Activated CD4-positive, alpha-beta T cell treated with anti-CD3 and anti-CD28 coated beads for 1 hour (primary cell): ENCODE results near the gene TMEM175.
"Not testable (repeated sequence)": the region's sequence is repeated elsewhere in the genome, so short reads cannot be mapped to it uniquely, and the experiment has no call there.

Experiments
- DNase-seq: peaks from one replicate; pipeline ENCODE4 v3.0.0-alpha.2; 2020

Gene TMEM175

GRCh38 chr4:993111-994029, 61.1 kb downstream of the TMEM175 start, which contains the start of gene SLC26A1:
SLC26A1 (minus strand) TSS chr4:993404; CDS start chr4:991703, 1,701 bp downstream.
- no peak for DNase-seq

- DNase-seq = no peak
Observed at GRCh38 chr4:995311-996026, 63.2 kb downstream of the TMEM175 start.

GRCh38 chr4:996030-996996, 64.1 kb downstream of the TMEM175 start:
- DNase-seq = no peak

DNA sequence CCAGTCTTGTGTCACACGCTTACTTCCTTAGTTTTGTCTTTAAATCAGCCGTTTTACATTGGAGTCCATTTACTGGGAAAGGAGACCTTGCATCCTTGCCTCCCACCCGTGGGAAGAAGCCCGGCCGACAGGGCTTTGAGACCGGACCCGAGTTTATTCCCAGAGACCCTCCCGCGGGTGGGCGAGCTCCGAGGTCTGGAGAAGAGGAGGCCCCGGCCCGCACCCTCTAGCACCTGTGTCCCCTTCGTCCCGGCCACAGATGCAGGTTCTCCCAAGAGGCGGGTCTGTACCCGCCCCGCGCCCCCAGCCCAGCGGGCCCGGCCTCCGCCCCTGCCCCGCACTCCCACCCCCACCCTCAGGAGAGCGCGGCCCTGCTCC, 64.7 kb downstream of the TMEM175 start:
- DNase-seq = no peak

DNA sequence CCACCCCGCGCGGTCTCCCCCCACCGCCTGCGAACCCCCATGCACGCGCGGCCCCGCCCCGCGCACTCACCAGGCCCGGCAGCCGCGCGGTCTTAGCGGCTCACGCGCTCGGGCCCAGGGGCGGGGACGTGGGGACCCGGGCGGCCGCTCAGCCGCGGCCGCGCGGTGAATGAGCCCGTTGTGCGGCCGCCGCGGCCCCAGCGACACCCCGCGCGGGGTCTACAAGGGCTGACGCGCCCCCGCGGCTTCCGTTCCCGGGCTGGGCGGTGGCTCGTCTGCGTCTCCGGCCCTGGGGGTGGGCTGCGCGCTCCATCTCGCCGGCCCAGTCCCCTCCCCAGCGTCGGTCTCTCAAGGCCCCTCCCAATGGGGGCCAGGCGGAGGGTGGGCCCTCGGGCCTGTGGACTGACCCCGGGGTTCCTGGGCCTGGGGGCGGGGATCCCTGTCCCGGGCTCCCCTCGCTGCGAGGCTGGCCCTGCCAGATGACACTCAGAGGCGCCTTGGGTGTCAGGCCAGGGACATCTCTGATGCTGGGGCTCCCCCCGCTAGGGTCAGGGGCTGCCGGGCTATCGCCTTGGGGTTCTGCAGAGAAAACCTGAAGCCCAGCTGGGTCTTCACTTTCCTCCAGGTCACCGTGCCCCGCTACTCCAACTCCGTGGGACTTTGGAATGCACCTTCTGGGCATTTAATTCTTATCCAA, 65.3 kb downstream of the TMEM175 start:
- DNase-seq = no peak

GRCh38 chr4:998096-998691, 65.9 kb downstream of the TMEM175 start:
- no peak for DNase-seq

GRCh38 chr4:999240-999863, 67.1 kb downstream of the TMEM175 start:
- not testable (repeated sequence) for DNase-seq

DNA sequence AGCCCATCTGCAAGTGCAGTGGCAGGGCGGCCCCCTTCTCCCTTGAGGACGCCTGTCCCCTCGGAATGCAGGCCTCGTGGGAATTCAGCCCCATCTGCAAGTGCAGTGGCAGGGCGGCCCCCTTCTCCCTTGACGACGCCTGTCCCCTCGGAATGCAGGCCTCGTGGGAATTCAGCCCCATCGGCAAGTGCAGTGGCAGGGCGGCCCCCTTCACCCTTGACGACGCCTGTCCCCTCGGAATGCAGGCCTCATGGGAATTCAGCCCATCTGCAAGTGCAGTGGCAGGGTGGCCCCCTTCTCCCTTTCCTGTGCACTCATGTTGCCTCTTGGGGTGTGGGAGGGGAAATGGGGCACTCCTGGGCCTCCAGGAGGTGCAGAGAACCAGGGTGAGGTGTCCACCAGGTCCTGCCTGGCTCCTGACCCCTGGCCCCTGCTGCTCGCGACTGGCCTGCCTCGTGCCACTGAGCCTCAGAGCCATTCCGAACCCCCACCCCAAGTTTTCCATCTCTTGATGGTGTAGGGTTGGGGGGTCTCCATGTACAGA, 67.7 kb downstream of the TMEM175 start:
- DNase-seq = no peak

GRCh38 chr4:1000686-1001260, 68.5 kb downstream of the TMEM175 start:
- DNase-seq = no peak

DNA sequence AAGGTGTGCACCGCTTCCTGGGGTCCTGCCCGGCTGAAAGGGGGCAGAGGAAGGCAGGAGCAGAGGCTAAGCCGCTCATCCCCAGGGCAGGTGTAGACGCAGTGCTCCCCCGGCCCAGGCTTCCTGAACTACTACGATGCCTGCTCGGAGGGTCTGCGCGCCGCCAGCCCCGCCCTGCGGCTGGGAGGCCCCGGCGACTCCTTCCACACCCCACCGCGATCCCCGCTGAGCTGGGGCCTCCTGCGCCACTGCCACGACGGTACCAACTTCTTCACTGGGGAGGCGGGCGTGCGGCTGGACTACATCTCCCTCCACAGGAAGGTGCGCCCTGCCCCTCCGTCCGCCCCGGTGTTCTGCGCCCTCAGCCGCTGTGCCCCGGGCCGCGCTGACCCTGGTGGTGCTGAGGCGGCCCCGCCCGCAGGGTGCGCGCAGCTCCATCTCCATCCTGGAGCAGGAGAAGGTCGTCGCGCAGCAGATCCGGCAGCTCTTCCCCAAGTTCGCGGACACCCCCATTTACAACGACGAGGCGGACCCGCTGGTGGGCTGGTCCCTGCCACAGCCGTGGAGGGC, 69.4 kb downstream of the TMEM175 start:
- no peak for DNase-seq

DNA sequence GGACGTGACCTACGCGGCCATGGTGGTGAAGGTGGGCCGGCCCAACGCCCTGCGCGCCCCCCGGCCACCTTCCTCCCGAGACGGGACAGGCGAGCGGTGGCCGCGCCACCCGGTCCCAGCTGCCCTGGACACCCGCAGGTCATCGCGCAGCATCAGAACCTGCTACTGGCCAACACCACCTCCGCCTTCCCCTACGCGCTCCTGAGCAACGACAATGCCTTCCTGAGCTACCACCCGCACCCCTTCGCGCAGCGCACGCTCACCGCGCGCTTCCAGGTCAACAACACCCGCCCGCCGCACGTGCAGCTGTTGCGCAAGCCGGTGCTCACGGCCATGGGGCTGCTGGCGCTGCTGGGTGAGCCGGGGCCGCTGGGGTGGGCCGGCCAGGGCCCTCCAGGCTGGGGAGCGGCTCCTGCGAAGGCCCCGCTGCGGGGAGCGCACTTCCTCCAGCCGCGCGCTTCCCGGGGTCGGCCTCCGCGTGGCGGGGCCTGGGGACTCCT, 69.9 kb downstream of the TMEM175 start:
- no peak for DNase-seq

GRCh38 chr4:1002631-1003251, 70.5 kb downstream of the TMEM175 start:
- DNase-seq = no peak

- DNase-seq = no peak
Observed at GRCh38 chr4:1003271-1004070, 71.2 kb downstream of the TMEM175 start.

DNA sequence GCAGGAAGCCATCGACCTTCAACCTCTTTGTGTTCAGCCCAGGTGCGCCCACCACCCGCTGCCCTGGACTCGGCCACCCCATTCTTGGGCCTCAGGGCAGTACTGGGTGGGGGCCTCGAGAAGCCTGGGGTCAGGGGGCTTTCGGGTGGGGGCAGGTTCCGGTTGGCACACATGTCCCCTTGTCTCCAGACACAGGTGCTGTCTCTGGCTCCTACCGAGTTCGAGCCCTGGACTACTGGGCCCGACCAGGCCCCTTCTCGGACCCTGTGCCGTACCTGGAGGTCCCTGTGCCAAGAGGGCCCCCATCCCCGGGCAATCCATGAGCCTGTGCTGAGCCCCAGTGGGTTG, 71.8 kb downstream of the TMEM175 start:
- DNase-seq = no peak

DNA sequence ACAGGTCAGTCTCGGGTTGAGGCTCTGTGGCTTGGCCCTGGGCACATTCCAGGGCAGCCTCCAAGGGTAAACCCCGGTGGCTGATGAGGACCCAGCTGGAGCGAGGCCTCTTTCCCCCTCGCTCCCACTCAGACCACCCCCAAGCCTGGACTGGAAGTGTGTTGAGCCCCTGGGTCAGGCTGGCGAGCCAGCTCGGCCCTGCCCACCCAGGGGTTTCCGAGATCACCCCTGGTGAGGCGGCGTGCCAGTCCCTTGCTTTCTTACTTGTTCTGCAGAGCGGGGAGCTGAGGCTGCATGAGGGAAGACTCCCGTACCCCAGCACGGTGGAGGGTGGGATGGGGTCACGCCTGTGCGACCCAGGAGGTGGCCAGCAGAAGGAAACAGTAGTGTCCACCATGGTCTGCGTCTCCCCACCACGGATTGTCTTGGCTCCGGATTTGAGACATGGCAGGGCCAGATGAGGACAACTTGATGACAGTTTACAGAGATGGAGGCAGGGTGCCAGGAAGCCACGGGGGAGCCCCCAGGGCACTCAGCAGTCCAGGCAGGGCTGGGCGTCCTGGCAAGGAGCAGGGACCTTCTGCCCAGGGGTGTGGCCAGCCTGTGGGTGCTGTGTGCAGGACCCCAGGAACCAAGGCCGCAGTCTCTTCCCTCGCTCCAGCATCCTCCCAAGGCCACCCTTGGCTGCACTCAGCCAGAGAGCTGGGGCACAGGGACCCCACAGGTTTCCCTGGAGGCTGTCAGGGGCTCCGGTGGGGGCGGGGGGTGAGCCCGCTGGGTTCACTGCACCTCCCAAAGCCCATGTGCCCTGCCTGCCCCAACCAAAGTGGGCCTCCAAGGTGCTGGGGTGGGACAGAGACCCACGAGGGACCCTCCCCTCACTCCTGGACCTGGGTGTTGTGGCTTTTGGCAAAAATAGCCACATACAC, 72.6 kb downstream of the TMEM175 start:
- no peak for DNase-seq

DNA sequence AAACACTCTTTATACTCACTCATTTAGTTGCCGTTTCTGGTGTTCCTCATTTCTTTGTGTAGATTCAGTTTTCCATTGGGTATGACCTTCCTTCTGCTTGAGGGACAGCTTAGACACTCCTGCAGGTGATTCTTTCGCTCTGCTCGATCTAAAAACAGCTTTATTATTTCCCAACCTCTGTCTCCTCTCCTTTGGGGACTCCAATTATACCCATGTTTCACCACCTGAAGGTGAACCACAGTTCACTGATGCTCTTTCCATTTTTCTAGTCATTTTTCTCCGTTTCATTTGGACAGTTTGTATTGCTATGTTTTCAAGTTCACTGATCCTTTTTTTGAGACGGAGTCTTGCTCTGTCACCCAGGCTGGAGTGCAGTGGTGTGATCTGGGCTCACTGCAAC, 74.6 kb downstream of the TMEM175 start:
- no peak for DNase-seq
